SK-N-MC (cell line): Measurements from ENCODE around the gene DIRAS1.
"Not testable (repeated sequence)": the region's sequence is repeated elsewhere in the genome, so short reads cannot be mapped to it uniquely, and the experiment has no call there.

Experiments
- DNase-seq: peaks from one replicate; pipeline ENCODE4 v3.0.0-alpha.2; 2011; ENCODE audit warnings: low read depth, low spot score
- H3K27ac ChIP-seq: fragments of 200-600 bp; sonication (generic); 2 replicates; pipeline ENCODE4 v1.5.1; 2016; ENCODE audit warnings: mixed run types
- H3K36me3 ChIP-seq: fragments of 200-600 bp; sonication (generic); 2 replicates; pipeline ENCODE4 v1.6.1; 2017; ENCODE audit warnings: antibody characterized with exemption, low read length, mixed read lengths; ENCODE audit not compliant: insufficient read depth
- H3K4me3 ChIP-seq: fragments of 200-600 bp; sonication (generic); 2 replicates; pipeline ENCODE4 v1.5.1; 2016
- H3K9ac ChIP-seq: fragments of 200-600 bp; sonication (generic); 2 replicates; pipeline ENCODE4 v1.8.0; 2017; ENCODE audit warnings: mixed run types, mixed read lengths; ENCODE audit not compliant: insufficient read length
- H3K9me3 ChIP-seq: fragments of 200-600 bp; sonication (generic); 2 replicates; pipeline ENCODE4 v1.6.1; 2017; ENCODE audit warnings: low read depth, mild to moderate bottlenecking, antibody characterized with exemption, low read length, moderate library complexity, mixed read lengths
- EZH2 ChIP-seq: fragments of 200-600 bp; sonication (generic); IDR thresholded peaks from one replicate; pipeline ENCODE4 v1.6.1; 2017; ENCODE audit warnings: antibody characterized with exemption
- FOXP2 ChIP-seq: optimal IDR thresholded peaks from 2 replicates; pipeline ENCODE3; 2011; ENCODE audit warnings: mild to moderate bottlenecking, moderate library complexity; ENCODE audit not compliant: insufficient read depth; ENCODE audit errors: extremely low read length, control extremely low read depth
- POLR2AphosphoS5 ChIP-seq: IDR thresholded peaks from 2 replicates; pipeline ENCODE4 v1.6.1; 2012; ENCODE audit warnings: mild to moderate bottlenecking, low read depth, low read length, borderline replicate concordance

DIRAS1 gene

DNA sequence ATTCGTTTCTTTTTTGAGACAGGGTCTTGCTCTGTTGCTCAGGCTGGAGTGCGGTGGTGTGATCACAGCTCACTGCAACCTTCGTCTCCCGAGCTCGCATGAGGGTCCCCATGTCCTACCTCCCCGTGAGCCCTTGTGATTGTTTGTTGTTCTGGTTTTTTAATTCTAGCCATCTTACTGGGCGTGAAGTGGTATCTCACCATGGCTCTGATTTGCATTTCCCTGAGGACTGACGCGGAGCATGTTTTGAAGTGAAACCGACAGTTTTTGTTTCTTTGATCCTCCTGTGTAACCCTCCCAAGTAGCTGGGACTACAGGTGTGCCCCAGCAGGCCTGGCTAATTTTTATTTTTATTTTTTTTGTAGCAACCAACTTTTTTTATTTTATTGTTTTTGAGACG is 40.4 kb downstream of the DIRAS1 start:
- DNase-seq: no peak
- no peak overlapping the region for H3K27ac ChIP-seq
- H3K9ac ChIP-seq: no peak overlapping the region
- TF ChIP-seq POLR2AphosphoS5 (no peak), EZH2 (no peak), FOXP2 (no peak)
- H3K36me3 ChIP-seq: no peaks in the 10 kb centered on the region
- no peaks in the 10 kb centered on the region for H3K9me3 ChIP-seq
- no peak overlapping the region for H3K4me3 ChIP-seq

DNA sequence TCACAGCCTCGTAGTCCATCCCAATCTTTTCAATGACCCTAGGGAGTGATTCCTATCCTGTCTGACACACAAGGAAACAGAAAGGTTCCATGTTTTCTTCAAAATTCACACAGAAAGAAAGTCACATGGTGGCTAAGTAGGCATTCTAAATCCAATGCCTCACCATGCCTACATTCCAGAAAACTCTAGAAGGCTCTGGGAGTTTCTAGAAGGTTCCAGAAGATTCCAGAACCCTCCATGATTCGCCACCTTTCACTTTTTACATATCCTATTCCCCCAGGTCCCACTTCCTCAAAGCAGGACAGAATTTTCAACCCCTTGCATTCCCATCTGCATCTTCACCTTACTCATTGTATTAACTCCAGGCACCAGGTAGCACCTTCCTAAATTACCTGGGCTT is 41.7 kb downstream of the DIRAS1 start:
- TF ChIP-seq POLR2AphosphoS5 (no peak), EZH2 (no peak), FOXP2 (no peak)
- H3K9ac ChIP-seq: no peak overlapping the region

DNA sequence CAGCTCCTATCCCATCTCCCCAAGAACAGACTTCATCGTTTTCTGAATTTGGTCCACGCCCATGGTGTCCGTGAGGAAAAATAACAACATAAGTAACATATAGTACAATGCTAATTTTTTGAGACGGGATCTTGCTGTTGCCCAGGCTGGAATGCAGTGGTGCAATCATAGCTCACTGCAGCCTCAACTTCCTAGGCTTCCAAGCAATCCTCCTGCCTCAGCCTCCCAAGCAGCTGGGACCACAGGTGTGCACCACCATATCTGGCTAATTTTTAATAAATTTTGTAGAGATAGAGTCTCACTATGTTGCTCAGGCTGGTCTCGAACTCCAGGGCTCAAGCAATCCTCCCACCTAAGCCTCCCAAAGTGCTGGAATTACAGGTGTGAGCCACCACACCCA is 42.2 kb downstream of the DIRAS1 start:
- H3K27ac ChIP-seq, H3K4me3 ChIP-seq, DNase-seq, H3K36me3 ChIP-seq, H3K9ac ChIP-seq, H3K9me3 ChIP-seq: not testable (repeated sequence)

More for the DNA sequence above, 41.7 kb downstream of the DIRAS1 start:
- no peaks in the 10 kb centered on the region for H3K36me3 ChIP-seq
- no peaks in the 10 kb centered on the region for H3K9me3 ChIP-seq
- no peak overlapping the region for H3K4me3 ChIP-seq
- H3K27ac ChIP-seq: no peak overlapping the region
- DNase-seq: no peak

DNA sequence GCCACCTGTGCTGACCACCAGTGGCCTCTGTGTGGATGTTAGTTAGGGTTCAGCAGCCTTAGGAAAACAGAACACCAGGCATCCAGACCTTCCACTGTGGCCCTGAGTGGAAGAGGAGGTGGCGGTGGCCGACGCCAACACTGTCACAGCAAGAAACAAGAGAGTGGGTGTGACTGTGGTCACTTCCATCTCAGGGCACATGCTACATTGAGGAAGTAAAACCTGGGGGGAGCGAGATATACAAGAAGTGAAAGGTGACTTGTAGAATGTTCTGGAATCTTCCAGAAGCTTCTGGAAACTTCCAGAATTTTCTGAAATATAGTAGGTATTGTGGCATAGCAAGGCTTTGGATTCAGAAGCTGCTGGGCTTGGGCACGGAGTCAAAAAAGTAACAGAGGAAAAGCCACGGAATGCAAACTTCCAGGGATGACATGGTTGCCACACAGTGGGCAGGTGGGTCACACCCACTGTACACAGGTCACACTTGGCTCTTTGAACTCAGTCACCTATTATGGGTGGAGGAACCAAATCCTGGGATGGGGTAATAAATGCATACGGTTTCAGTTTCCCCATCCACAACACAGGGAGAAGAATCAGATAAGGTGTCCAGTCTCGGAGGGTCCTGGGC is 43.0 kb downstream of the DIRAS1 start:
- DNase-seq: no peak
- H3K36me3 ChIP-seq: no peaks in the 10 kb centered on the region

DNA sequence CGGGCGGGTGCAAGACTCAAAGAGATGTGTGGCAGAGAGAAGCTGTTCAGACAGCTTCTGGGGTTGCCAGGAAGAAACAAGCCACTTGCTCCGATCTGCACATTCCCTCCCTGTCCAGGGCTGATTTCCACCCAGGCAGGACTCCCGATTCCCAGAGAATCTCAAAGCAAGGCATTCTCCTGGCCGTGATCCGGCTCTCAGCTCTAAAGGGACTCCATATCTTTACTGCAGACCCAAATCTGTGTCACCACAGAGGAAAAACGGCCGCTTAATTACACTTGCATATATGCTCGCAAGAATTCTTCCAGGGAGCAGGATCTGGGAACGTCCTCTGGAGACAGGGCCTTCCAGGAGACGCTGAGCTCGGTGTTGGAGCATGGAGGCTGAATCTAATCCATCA is 44.3 kb downstream of the DIRAS1 start:
- TF ChIP-seq FOXP2 (no peak), POLR2AphosphoS5 (no peak), EZH2 (no peak)
- no peak for DNase-seq
- no peaks in the 10 kb centered on the region for H3K9me3 ChIP-seq
- H3K9ac ChIP-seq: no peak overlapping the region
- H3K4me3 ChIP-seq: no peak overlapping the region
- H3K27ac ChIP-seq: no peak overlapping the region
- no peaks in the 10 kb centered on the region for H3K36me3 ChIP-seq

More for the DNA sequence above, 43.0 kb downstream of the DIRAS1 start:
- Histone ChIP-seq H3K9me3 (no peaks in the 10 kb centered on the region), H3K27ac (no peak overlapping the region), H3K4me3 (no peak overlapping the region), H3K9ac (no peak overlapping the region)
- TF ChIP-seq EZH2 (no peak), POLR2AphosphoS5 (no peak), FOXP2 (no peak)

DNA sequence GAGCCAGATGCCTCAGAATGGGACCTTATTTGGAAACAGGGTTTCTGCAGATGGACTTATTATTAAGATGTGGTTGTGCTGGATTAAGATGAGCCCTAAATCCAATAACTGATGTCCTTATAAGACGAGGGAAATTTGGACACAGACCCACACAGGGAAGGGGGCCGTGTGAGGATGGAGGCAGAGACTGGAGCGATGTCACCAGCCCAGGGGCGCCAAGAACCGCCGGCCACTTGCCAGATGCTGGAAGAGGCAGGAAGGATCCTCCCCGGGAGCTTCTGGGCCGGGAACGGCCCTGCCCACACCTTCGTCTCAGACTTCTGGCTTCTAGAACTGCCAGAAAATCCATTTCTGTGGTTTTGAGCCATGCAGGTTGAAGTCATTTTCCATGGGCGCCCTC is 45.3 kb downstream of the DIRAS1 start:
- TF ChIP-seq EZH2 (no peak), POLR2AphosphoS5 (no peak), FOXP2 (no peak)
- DNase-seq: no peak
- Histone ChIP-seq H3K9ac (no peak overlapping the region), H3K4me3 (no peak overlapping the region), H3K27ac (no peak overlapping the region), H3K9me3 (no peaks in the 10 kb centered on the region), H3K36me3 (no peaks in the 10 kb centered on the region)

DNA sequence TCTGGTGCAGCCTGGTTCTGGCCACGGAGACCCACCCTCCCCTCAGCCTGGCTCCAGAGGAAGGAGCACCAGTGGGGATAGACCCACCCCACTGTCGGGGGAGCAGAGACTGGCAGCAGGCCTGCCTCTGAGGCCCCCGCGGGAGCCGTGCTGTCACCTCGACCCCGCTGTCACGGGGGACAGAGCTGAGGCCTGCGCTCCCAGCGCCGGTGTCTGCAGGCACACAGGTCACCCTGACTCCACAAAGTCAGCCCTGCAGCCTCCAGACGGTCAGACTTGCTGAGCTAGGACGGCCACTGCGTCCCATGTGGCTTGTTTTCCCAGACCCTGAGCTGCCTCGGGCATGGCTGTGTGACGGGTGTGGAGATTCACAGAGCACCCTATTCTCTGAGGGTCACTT is 51.0 kb downstream of the DIRAS1 start:
- Histone ChIP-seq H3K4me3 (no peak overlapping the region), H3K27ac (no peak overlapping the region), H3K9me3 (no peaks in the 10 kb centered on the region), H3K36me3 (no peaks in the 10 kb centered on the region), H3K9ac (no peak overlapping the region)
- DNase-seq: no peak
- TF ChIP-seq POLR2AphosphoS5 (no peak), FOXP2 (no peak), EZH2 (no peak)

DNA sequence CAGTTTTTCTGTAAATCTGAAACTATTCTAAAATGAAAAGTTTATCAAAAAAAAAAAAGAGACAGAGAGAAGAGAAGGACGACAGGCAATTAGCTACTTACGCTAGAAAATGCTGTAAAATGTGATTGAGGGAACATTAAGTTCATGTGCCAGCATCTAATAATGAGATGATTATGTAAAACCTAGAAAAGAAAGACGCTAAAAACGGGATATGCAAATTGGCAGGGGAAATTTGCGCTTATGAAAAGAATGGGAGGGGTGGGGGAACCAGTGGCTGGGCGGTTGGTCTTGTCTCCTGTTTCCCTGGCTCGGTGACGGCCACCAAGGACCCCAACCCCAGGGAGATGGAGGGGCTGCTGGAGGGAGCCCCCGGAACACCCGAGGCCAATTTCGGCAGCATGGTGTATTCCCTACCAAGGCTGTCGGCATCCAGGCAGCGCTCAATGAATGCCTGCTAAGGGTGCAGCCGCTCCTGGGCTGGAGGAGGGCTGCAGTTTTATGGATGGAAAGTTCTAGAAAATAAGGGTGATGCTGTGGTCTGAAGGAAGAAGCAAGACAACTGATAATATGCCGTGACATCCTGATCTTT is 52.9 kb downstream of the DIRAS1 start:
- DNase-seq: no peak
- no peaks in the 10 kb centered on the region for H3K36me3 ChIP-seq
- no peak overlapping the region for H3K9ac ChIP-seq
- H3K9me3 ChIP-seq: no peaks in the 10 kb centered on the region
- no peak overlapping the region for H3K4me3 ChIP-seq
- no peak for TF ChIP-seq FOXP2
- no peak overlapping the region for H3K27ac ChIP-seq

DNA sequence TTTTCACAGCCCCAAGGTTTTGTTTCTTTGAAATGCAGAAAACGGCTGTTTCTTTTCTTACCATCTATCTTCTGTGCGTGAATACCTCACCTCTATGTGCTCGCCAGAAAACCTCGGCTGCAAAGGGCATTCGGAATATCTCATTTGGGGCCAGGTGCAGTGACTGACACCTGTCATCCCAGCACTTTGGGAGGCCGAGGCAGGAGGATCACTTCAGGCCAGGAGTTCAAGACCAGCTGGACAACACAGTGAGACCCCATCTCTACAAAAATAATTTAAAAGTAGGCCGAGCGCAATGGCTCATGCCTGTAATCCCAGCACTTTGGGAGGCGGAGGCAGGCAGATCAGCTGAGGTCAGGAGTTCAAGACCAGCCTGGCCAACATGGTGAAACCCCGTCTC is 53.8 kb downstream of the DIRAS1 start:
- DNase-seq, H3K9me3 ChIP-seq, H3K4me3 ChIP-seq, H3K9ac ChIP-seq, H3K36me3 ChIP-seq, H3K27ac ChIP-seq: not testable (repeated sequence)
